AG04450 (cell line): ENCODE results near the gene CSRP2. TPM values are rescaled to one million over a fixed set of nuclear protein-coding genes. Genes with fewer than 3 reads are reported as not detected.

Experiments
- CTCF ChIA-PET: fragments of 300-600, 350-600 bp; formaldehyde crosslinking; extraction: SDS; loops from one replicate; lab custom pipeline; 2022; ENCODE audit warnings: antibody characterized with exemption, inconsistent platforms; lab: Charles Lee
- POLR2A ChIA-PET: fragments of 350-600 bp; formaldehyde crosslinking; extraction: SDS; loops from one replicate; lab custom pipeline; 2021; ENCODE audit warnings: antibody characterized with exemption, inconsistent platforms; lab: Yijun Ruan, JAX
- DNase-seq: peaks from one replicate; pipeline ENCODE4 v3.0.0-alpha.2; 2011; ENCODE audit warnings: low read depth, low spot score
- H3K27ac ChIP-seq: one replicate; pipeline ENCODE4 v1.5.1; 2012; ENCODE audit warnings: low read depth, low read length, control low read depth
- H3K27me3 ChIP-seq: one replicate; pipeline ENCODE4 v1.6.0; 2012; ENCODE audit warnings: low read length; ENCODE audit not compliant: control insufficient read depth, insufficient read depth
- H3K4me3 ChIP-seq: 2 replicates; pipeline ENCODE4 v1.5.1; 2011; ENCODE audit warnings: mild to moderate bottlenecking, low read depth, low read length, control low read depth
- H3K9me3 ChIP-seq: 2 replicates; pipeline ENCODE4 v1.5.1; 2012; ENCODE audit warnings: low read length; ENCODE audit not compliant: control insufficient read depth, insufficient read depth
- polyA plus RNA-seq: library from polyadenylated mRNA; depleted of rRNA; stranded (reverse); fragments of >200 nt; gene quantifications from 2 replicates; pipeline ENCODE4 v1.2.3, GENCODE V29; 2011
- TF ChIP-seq, protein P1 (sequence below): IDR thresholded peaks from 2 replicates; pipeline ENCODE4 v1.5.1; 2011; ENCODE audit warnings: low read depth, low read length, control low read depth, inconsistent platforms

CSRP2 gene
- polyA plus RNA-seq, 1 experiment: 108 TPM

DNA sequence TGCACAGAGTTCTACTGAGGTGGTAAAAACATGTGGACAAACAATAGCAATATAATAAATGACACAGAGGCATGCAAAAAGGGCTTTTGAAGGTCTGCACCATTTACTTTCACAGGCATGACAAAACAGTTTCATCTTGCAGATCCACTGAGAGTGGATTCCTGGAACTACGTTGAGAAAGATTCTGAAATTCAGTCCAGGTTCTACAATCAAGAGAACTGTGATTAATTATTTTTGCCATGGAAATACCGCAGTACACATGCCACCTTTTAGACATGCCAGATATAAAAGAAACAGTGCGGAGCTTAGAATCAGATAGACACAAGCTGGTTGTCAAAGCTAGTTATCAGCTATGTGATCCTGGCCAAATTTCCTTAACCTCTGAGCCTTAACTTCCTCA lies 4.8 kb downstream of the CSRP2 start:
- Histone ChIP-seq H3K27ac (no peak overlapping the region), H3K9me3 (no peaks in the 10 kb centered on the region; the same call in 1 of the 2 replicates), H3K4me3 (no peak overlapping the region), H3K27me3 (no peaks in the 10 kb centered on the region)
- no peak for DNase-seq
- CTCF ChIA-PET: interaction anchor here (1.0 to 4.6 kb wide), 2 partner anchors 83 to 137 kb away, joined by 3 to 17 read pairs; no protein-coding TSS in a partner anchor
- TF ChIP-seq, protein P1, sequence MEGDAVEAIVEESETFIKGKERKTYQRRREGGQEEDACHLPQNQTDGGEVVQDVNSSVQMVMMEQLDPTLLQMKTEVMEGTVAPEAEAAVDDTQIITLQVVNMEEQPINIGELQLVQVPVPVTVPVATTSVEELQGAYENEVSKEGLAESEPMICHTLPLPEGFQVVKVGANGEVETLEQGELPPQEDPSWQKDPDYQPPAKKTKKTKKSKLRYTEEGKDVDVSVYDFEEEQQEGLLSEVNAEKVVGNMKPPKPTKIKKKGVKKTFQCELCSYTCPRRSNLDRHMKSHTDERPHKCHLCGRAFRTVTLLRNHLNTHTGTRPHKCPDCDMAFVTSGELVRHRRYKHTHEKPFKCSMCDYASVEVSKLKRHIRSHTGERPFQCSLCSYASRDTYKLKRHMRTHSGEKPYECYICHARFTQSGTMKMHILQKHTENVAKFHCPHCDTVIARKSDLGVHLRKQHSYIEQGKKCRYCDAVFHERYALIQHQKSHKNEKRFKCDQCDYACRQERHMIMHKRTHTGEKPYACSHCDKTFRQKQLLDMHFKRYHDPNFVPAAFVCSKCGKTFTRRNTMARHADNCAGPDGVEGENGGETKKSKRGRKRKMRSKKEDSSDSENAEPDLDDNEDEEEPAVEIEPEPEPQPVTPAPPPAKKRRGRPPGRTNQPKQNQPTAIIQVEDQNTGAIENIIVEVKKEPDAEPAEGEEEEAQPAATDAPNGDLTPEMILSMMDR: no peak
- POLR2A ChIA-PET: no interaction called here

DNA sequence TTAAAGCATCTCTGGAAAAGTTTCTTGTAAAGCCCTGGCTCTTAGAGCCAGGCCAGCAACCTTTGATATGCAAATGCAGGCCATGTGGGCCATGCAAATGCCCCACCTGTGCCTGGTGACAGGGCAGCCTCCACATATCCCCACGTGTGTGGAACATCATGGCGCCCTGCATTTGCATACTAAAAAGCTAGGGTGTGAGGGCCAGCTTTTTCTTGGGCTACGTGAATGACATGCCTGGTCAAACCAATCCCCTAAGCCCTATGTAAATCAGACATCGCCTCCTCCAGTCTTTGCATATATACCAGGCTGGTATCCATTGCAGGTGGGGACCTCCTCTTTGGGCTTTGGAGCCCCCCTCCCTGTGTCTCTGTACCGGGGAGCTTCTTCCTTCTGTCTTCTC lies 6.4 kb downstream of the CSRP2 start:
- TF ChIP-seq, protein P1: no peak
- CTCF ChIA-PET: interaction anchor here (4.6 kb wide), 1 partner anchor 139 kb away, joined by 17 read pairs; no protein-coding TSS in a partner anchor
- Histone ChIP-seq H3K27ac (no peak overlapping the region), H3K4me3 (no peak overlapping the region), H3K9me3 (no peaks in the 10 kb centered on the region; the same call in 1 of the 2 replicates), H3K27me3 (no peaks in the 10 kb centered on the region)
- POLR2A ChIA-PET: interaction anchor here (0.5 kb wide), 1 partner anchor 111 kb away, joined by 3 read pairs; no protein-coding TSS in a partner anchor
- no peak for DNase-seq

GRCh38 chr12:76871742-76872141 lies 7.1 kb downstream of the CSRP2 start:
- Histone ChIP-seq H3K4me3 (no peak overlapping the region), H3K27me3 (no peaks in the 10 kb centered on the region), H3K27ac (no peak overlapping the region), H3K9me3 (no peaks in the 10 kb centered on the region; the same call in 1 of the 2 replicates)
- ChIA-PET CTCF (interaction anchor here (0.6 kb wide), 1 partner anchor 52 kb away, joined by 6 read pairs; no protein-coding TSS in a partner anchor), POLR2A (no interaction called here)
- TF ChIP-seq, protein P1: no peak
- no peak for DNase-seq

DNA sequence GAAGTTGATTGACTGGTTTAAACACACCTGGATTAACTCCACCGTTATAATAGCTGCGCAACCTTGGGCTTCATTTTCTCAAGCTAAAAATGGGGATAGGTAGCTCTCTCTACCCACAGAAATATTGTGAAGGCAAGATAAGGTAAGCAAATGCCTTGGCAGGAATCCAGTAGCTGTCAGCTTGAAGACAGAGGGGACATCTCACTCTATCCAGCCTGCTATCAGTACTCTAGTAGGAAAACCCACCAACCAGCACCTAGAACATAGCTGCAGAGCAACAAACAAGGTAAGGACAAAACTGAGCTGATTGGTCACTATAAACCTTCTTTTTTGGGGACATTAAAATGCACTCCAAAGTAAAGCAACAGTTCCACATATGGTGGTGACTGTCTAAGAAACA lies 7.7 kb downstream of the CSRP2 start:
- Histone ChIP-seq H3K9me3 (no peaks in the 10 kb centered on the region; the same call in 1 of the 2 replicates), H3K4me3 (no peak overlapping the region), H3K27ac (no peak overlapping the region), H3K27me3 (no peaks in the 10 kb centered on the region)
- ChIA-PET POLR2A (interaction anchor here (1.5 kb wide), 1 partner anchor 8 kb away, joined by 13 read pairs; the partner anchor contains the start of gene CSRP2), CTCF (interaction anchor here (0.6 to 0.7 kb wide), 2 partner anchors 51 to 454 kb away, joined by 3 to 6 read pairs; no protein-coding TSS in a partner anchor)
- no peak for DNase-seq
- TF ChIP-seq, protein P1: no peak

- Histone ChIP-seq H3K9me3 (no peaks in the 10 kb centered on the region; the same call in 1 of the 2 replicates), H3K27me3 (no peaks in the 10 kb centered on the region), H3K27ac (no peak overlapping the region), H3K4me3 (no peak overlapping the region)
- TF ChIP-seq, protein P1: no peak
- CTCF ChIA-PET: interaction anchor here (1.2 to 2.5 kb wide), 2 partner anchors 144 to 146 kb away, joined by 3 to 11 read pairs; no protein-coding TSS in a partner anchor
- POLR2A ChIA-PET: interaction anchor here (1.3 kb wide), 1 partner anchor 12 kb away, joined by 5 read pairs; the partner anchor contains the start of gene CSRP2
- DNase-seq: no peak
These were observed 12.1 kb downstream of the CSRP2 start for GRCh38 chr12:76866726-76867125.
